Measurements from ENCODE around the gene TRIL. TPM values are rescaled to one million over a fixed set of nuclear protein-coding genes. Genes with fewer than 3 reads are reported as not detected.

Gene TRIL
- total RNA-seq, 2 donors from 2014 or later: 0.83 to 4.4 TPM

GRCh38 chr7:28939844-28940544, 18.1 kb downstream of the TRIL start:
- Histone ChIP-seq H3K36me3 (no peaks in the 10 kb centered on the region), H3K27me3 (no peaks in the 10 kb centered on the region), H3K4me3 (no peak overlapping the region), H3K27ac (no peak overlapping the region), H3K9me3 (no peaks in the 10 kb centered on the region), H3K4me1 (peaks cover 0 to 16% of the 10 kb centered on the region in 2 donors)
- no peak for TF ChIP-seq CTCF (IDR thresholded peaks at IDR 0.05)
- no peak for DNase-seq (ENCODE audit: low spot score)

- DNase-seq (ENCODE audit: low spot score): no peak
- no peak overlapping the region for H3K4me3 ChIP-seq
Observed at GRCh38 chr7:28939367-28939766, 18.8 kb downstream of the TRIL start.

GRCh38 chr7:28937619-28938018, 20.5 kb downstream of the TRIL start:
- DNase-seq (ENCODE audit: low spot score): no peak
- H3K4me1 ChIP-seq: peaks cover 0 to 26% of the 10 kb centered on the region in 2 donors

More at GRCh38 chr7:28939367-28939766, 18.8 kb downstream of the TRIL start:
- Histone ChIP-seq H3K36me3 (no peaks in the 10 kb centered on the region), H3K27me3 (no peaks in the 10 kb centered on the region), H3K4me1 (peaks cover 0 to 16% of the 10 kb centered on the region in 2 donors), H3K9me3 (no peaks in the 10 kb centered on the region), H3K27ac (no peak overlapping the region)
- TF ChIP-seq CTCF (IDR thresholded peaks at IDR 0.05): no peak

DNA sequence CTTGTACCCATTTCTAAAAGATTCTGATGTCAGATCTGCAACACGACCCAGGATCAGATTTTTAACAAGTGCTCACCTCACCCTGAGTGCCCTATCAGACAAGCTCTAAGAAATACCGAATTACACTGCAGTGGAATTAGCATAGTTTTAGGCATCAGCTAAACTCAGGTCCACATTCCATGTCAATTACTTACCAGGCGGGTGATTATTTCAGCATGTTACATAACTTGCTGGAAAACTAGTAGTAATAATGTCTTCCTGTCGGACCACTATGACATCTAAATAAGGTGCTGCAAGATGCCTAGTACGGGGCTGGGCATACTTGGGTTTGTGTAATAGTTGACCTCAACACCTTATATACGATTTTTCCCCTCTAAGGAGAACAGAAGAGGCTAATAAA, 21.0 kb downstream of the TRIL start:
- Histone ChIP-seq H3K27ac (no peak overlapping the region), H3K36me3 (no peaks in the 10 kb centered on the region), H3K9me3 (no peaks in the 10 kb centered on the region), H3K4me3 (no peak overlapping the region), H3K27me3 (no peaks in the 10 kb centered on the region), H3K4me1 (peaks cover 0 to 26% of the 10 kb centered on the region in 2 donors)
- TF ChIP-seq CTCF (IDR thresholded peaks at IDR 0.05): no peak
- DNase-seq (ENCODE audit: low spot score): no peak

More at GRCh38 chr7:28937619-28938018, 20.5 kb downstream of the TRIL start:
- Histone ChIP-seq H3K36me3 (no peaks in the 10 kb centered on the region), H3K27me3 (no peaks in the 10 kb centered on the region), H3K27ac (no peak overlapping the region), H3K4me3 (no peak overlapping the region), H3K9me3 (no peaks in the 10 kb centered on the region)
- no peak for TF ChIP-seq CTCF (IDR thresholded peaks at IDR 0.05)

DNA sequence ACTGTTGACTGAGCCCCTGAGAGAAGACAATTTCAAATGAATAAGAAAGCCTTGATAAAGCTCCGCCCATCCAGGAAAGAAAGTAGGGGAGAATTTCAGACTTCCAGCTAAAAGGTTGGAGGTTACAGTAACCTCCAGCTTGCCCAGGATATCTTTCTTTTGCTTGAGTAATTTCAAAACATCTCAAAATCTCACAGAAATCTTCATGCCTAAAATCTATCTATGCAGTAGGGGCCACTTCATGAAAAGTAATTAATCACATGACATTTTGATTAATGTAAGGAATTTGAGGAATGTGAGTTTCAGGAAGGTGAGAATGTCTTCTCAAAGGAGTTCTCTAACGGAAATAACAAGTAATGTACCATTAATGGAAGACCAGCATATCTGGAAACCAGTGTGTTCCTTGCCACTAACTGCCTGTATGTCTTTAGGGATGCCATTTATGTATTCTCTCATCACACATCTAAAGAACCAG, 24.2 kb downstream of the TRIL start:
- Histone ChIP-seq H3K36me3 (no peaks in the 10 kb centered on the region), H3K27ac (no peak overlapping the region), H3K27me3 (no peaks in the 10 kb centered on the region), H3K4me1 (peaks cover 0 to 10% of the 10 kb centered on the region in 2 donors), H3K9me3 (no peaks in the 10 kb centered on the region), H3K4me3 (peak overlapping the region in 1 of 2 donors; percentile 16)
- TF ChIP-seq CTCF (IDR thresholded peaks at IDR 0.05): no peak
- DNase-seq (ENCODE audit: low spot score): no peak
